ENCODE results near the gene EBI3. TPM values are rescaled to one million over a fixed set of nuclear protein-coding genes. Genes with fewer than 3 reads are reported as not detected.

Gene EBI3
- polyA plus RNA-seq, 1 donor from 2014 or later: not detected

DNA sequence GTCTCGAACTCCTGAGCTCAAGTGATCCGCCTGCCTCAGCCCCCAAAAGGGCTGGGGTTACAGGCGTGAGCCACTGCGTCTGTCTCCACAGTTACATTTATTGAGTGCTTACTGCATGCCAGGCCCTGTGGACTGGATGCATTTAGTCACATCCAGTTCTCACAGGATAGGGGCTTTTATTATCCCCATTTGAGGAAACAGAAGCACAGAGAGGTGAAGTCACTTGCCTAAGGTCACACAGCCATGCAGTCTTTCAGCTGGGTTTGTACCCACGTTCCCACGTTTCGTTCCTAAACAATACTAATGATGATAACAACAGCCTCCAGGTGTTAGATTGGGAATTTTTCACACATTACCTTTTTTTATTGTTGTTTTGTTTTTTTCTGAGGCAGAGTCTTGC is 9.1 kb upstream of the EBI3 start:
- Histone ChIP-seq H3K27ac (ENCODE audit: low read length) (no peak overlapping the region), H3K79me2 (replicated peaks; ENCODE audit: insufficient read depth, low read length) (no peaks in the 10 kb centered on the region), H3K9ac (ENCODE audit: low read length) (no peak overlapping the region), H3K9me2 (ENCODE audit: insufficient read depth, low read length) (no peaks in the 10 kb centered on the region), H3F3A (ENCODE audit: insufficient read depth, low read length, poor library complexity, severe bottlenecking) (no peaks in the 10 kb centered on the region), H3K4me2 (ENCODE audit: low read length) (no peak overlapping the region), H3K4me3 (ENCODE audit: low read length) (no peak overlapping the region), H3K27me3 (ENCODE audit: insufficient read depth, low read depth, low read length) (no peaks in the 10 kb centered on the region), H3K36me3 (ENCODE audit: insufficient read depth, low read length) (no peaks in the 10 kb centered on the region), H2AFZ (ENCODE audit: low read depth, low read length) (no peak overlapping the region), H3K9me3 (ENCODE audit: low read length) (no peaks in the 10 kb centered on the region), H4K20me1 (ENCODE audit: insufficient read depth) (no peaks in the 10 kb centered on the region)
- TF ChIP-seq MXI1 (conservative IDR thresholded peaks at IDR 0.05; ENCODE audit: poor library complexity, severe bottlenecking) (no peak), SMC3 (conservative IDR thresholded peaks at IDR 0.05; ENCODE audit: poor library complexity) (no peak)

DNA sequence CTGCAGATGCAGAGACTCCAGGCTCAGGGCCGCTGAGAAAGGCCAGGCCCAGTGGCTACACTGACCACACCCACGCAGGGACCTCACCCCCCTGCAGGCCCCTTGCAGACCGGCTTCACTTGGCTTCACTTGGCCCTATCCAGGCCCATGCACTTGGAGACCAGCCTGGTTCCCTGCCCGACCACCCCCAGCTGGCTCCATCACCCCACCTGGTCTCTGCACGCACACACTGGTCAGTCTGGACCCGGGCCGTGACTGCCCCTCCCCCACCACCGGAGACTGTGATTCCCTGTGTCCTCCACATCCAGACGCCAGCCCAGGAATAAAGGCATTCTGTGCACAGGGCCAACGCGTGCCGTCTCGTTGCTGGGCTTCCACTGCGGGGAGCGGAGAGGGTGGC is 4.9 kb upstream of the EBI3 start:
- no peak overlapping the region for H3K4me2 ChIP-seq (ENCODE audit: low read length)
- H3K27ac ChIP-seq (ENCODE audit: low read length): no peak overlapping the region
- no peak overlapping the region for H3K9ac ChIP-seq (ENCODE audit: low read length)
- H3F3A ChIP-seq (ENCODE audit: insufficient read depth, low read length, poor library complexity, severe bottlenecking): no peaks in the 10 kb centered on the region
- H3K4me3 ChIP-seq (ENCODE audit: low read length): no peak overlapping the region
- H3K36me3 ChIP-seq (ENCODE audit: insufficient read depth, low read length): no peaks in the 10 kb centered on the region
- H3K9me2 ChIP-seq (ENCODE audit: insufficient read depth, low read length): no peaks in the 10 kb centered on the region
- H3K27me3 ChIP-seq (ENCODE audit: insufficient read depth, low read depth, low read length): no peaks in the 10 kb centered on the region
- no peak overlapping the region for H2AFZ ChIP-seq (ENCODE audit: low read depth, low read length)
- no peaks in the 10 kb centered on the region for H3K9me3 ChIP-seq (ENCODE audit: low read length)
- H3K79me2 ChIP-seq (replicated peaks; ENCODE audit: insufficient read depth, low read length): no peaks in the 10 kb centered on the region
- TF ChIP-seq RAD21 (conservative IDR thresholded peaks at IDR 0.05): no peak
- no peak for TF ChIP-seq TAF1 (IDR thresholded peaks at IDR 0.05; ENCODE audit: low read depth)
- TF ChIP-seq EZH2 (IDR thresholded peaks at IDR 0.05; ENCODE audit: borderline replicate concordance, insufficient read depth, low read length, poor library complexity, severe bottlenecking): no peak
- no peak for TF ChIP-seq SMC3 (conservative IDR thresholded peaks at IDR 0.05; ENCODE audit: poor library complexity)
- TF ChIP-seq, protein P1, sequence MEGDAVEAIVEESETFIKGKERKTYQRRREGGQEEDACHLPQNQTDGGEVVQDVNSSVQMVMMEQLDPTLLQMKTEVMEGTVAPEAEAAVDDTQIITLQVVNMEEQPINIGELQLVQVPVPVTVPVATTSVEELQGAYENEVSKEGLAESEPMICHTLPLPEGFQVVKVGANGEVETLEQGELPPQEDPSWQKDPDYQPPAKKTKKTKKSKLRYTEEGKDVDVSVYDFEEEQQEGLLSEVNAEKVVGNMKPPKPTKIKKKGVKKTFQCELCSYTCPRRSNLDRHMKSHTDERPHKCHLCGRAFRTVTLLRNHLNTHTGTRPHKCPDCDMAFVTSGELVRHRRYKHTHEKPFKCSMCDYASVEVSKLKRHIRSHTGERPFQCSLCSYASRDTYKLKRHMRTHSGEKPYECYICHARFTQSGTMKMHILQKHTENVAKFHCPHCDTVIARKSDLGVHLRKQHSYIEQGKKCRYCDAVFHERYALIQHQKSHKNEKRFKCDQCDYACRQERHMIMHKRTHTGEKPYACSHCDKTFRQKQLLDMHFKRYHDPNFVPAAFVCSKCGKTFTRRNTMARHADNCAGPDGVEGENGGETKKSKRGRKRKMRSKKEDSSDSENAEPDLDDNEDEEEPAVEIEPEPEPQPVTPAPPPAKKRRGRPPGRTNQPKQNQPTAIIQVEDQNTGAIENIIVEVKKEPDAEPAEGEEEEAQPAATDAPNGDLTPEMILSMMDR (IDR thresholded peaks at IDR 0.05; ENCODE audit: poor library complexity, severe bottlenecking): no peak
- TF ChIP-seq REST (IDR thresholded peaks at IDR 0.05; ENCODE audit: borderline replicate concordance): no peak
- no peak for TF ChIP-seq MXI1 (conservative IDR thresholded peaks at IDR 0.05; ENCODE audit: poor library complexity, severe bottlenecking)
- TF ChIP-seq POLR2AphosphoS5 (IDR thresholded peaks at IDR 0.05): no peak
- H4K20me1 ChIP-seq (ENCODE audit: insufficient read depth): no peaks in the 10 kb centered on the region

DNA sequence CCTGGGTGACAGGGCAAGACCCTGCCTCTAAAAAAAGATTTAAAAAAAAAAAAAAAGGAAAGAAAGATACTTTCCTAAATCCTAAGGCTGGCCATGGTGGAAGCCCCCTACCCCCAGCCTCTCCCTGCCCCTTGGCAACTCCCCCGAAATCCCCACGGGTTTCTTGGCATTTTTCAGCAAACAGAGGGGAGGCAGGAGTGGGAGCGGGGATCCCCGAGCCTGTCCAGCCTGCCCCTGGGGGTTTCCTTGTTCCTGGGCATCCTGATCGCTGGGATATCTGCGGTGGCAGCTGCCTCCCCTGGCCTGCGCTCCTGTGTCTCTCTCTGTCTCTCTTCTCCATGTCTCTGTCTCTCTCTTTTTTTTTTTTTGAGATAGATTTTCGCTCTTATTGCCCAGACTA is 3.4 kb upstream of the EBI3 start:
- TF ChIP-seq TAF1 (IDR thresholded peaks at IDR 0.05; ENCODE audit: low read depth): no peak
- TF ChIP-seq POLR2AphosphoS5 (IDR thresholded peaks at IDR 0.05): no peak
- TF ChIP-seq, protein P1 (IDR thresholded peaks at IDR 0.05; ENCODE audit: poor library complexity, severe bottlenecking): no peak
- TF ChIP-seq REST (IDR thresholded peaks at IDR 0.05; ENCODE audit: borderline replicate concordance): no peak
- TF ChIP-seq SMC3 (conservative IDR thresholded peaks at IDR 0.05; ENCODE audit: poor library complexity): no peak
- TF ChIP-seq EP300 (conservative IDR thresholded peaks at IDR 0.05; ENCODE audit: poor library complexity, severe bottlenecking): no peak
- no peak for TF ChIP-seq MXI1 (conservative IDR thresholded peaks at IDR 0.05; ENCODE audit: poor library complexity, severe bottlenecking)
- TF ChIP-seq RAD21 (conservative IDR thresholded peaks at IDR 0.05): no peak
- Histone ChIP-seq H3K9ac (ENCODE audit: low read length) (no peak overlapping the region), H3K9me3 (ENCODE audit: low read length) (no peaks in the 10 kb centered on the region), H3K36me3 (ENCODE audit: insufficient read depth, low read length) (no peaks in the 10 kb centered on the region), H4K20me1 (ENCODE audit: insufficient read depth) (no peaks in the 10 kb centered on the region), H3F3A (ENCODE audit: insufficient read depth, low read length, poor library complexity, severe bottlenecking) (no peaks in the 10 kb centered on the region), H2AFZ (ENCODE audit: low read depth, low read length) (no peak overlapping the region), H3K27me3 (ENCODE audit: insufficient read depth, low read depth, low read length) (no peaks in the 10 kb centered on the region), H3K9me2 (ENCODE audit: insufficient read depth, low read length) (no peaks in the 10 kb centered on the region), H3K27ac (ENCODE audit: low read length) (no peak overlapping the region), H3K79me2 (replicated peaks; ENCODE audit: insufficient read depth, low read length) (no peaks in the 10 kb centered on the region), H3K4me2 (ENCODE audit: low read length) (no peak overlapping the region), H3K4me3 (ENCODE audit: low read length) (no peak overlapping the region)

Data from neural cell (in vitro differentiated cells).